GM12878 (cell line): ENCODE data around the gene DUSP22. TPM values are rescaled to one million over a fixed set of nuclear protein-coding genes. Genes with fewer than 3 reads are reported as not detected.

Experiments used
- ATF7 ChIP-seq: fragments of 450-650 bp; IDR thresholded peaks from 2 replicates; pipeline ENCODE4 v1.6.1; 2016; ENCODE audit warnings: low read depth, mild to moderate bottlenecking
- EED ChIP-seq: sonication (generic); IDR thresholded peaks from 2 replicates; pipeline ENCODE4 v1.6.1; 2016; ENCODE audit warnings: antibody characterized with exemption, low read depth
- ESRRA ChIP-seq: IDR thresholded peaks from 2 replicates; pipeline ENCODE4 v1.6.1; 2012; ENCODE audit warnings: mild to moderate bottlenecking, low read length, improper control_type of control experiment
- FOS ChIP-seq: IDR thresholded peaks from 3 replicates; pipeline ENCODE4 v1.6.1; 2011; ENCODE audit warnings: borderline replicate concordance; ENCODE audit not compliant: insufficient read length; ENCODE audit errors: extremely low read depth
- HCFC1 ChIP-seq: fragments of 150-350 bp; IDR thresholded peaks from 2 replicates; pipeline ENCODE4 v1.6.1; 2014; ENCODE audit warnings: low read length
- HDGF ChIP-seq: fragments of 450-650 bp; IDR thresholded peaks from 2 replicates; pipeline ENCODE4 v1.6.1; 2016; ENCODE audit warnings: antibody characterized with exemption
- MEF2B ChIP-seq: fragments of 450-650 bp; IDR thresholded peaks from 2 replicates; pipeline ENCODE4 v1.6.1; 2018; ENCODE audit warnings: mild to moderate bottlenecking, moderate library complexity; ENCODE audit not compliant: partially characterized antibody, poor library complexity, severe bottlenecking
- MYC ChIP-seq: IDR thresholded peaks from 2 replicates; pipeline ENCODE4 v1.6.1; 2011; ENCODE audit warnings: mild to moderate bottlenecking, low read length, moderate library complexity, inconsistent platforms; ENCODE audit not compliant: insufficient read depth, insufficient replicate concordance, insufficient read length, severe bottlenecking
- NFYB ChIP-seq: IDR thresholded peaks from 2 replicates; pipeline ENCODE4 v1.6.1; 2011; ENCODE audit warnings: low read depth, mild to moderate bottlenecking, low read length, improper control_type of control experiment, moderate library complexity; ENCODE audit not compliant: insufficient read depth
- PML ChIP-seq: IDR thresholded peaks from 2 replicates; pipeline ENCODE4 v1.6.1; 2012; ENCODE audit warnings: low read length, inconsistent platforms
- RB1 ChIP-seq: fragments of 450-650 bp; formaldehyde crosslinking; IDR thresholded peaks from 2 replicates; pipeline ENCODE4 v1.6.1; 2017; ENCODE audit warnings: mild to moderate bottlenecking, borderline replicate concordance
- SMAD1 ChIP-seq: fragments of 450-650 bp; IDR thresholded peaks from 2 replicates; pipeline ENCODE4 v1.6.1; 2018; ENCODE audit warnings: mild to moderate bottlenecking, low read depth; ENCODE audit not compliant: partially characterized antibody
- SUZ12 ChIP-seq: fragments of 200-600 bp; sonication (generic); IDR thresholded peaks from one replicate; pipeline ENCODE4 v1.6.1; 2018; ENCODE audit warnings: antibody characterized with exemption, mild to moderate bottlenecking; ENCODE audit not compliant: unreplicated experiment
- TBL1XR1 ChIP-seq: IDR thresholded peaks from 2 replicates; pipeline ENCODE4 v1.6.1; 2012; ENCODE audit warnings: low read depth, low read length, improper control_type of control experiment
- TCF7 ChIP-seq: IDR thresholded peaks from 2 replicates; pipeline ENCODE4 v1.6.1; 2014; ENCODE audit warnings: antibody characterized with exemption, borderline replicate concordance
- ZNF207 ChIP-seq: fragments of 450-650 bp; IDR thresholded peaks from 2 replicates; pipeline ENCODE4 v1.6.1; 2014; ENCODE audit warnings: antibody characterized with exemption, mild to moderate bottlenecking, borderline replicate concordance
- ZNF217 ChIP-seq: fragments of 450-650 bp; IDR thresholded peaks from 2 replicates; pipeline ENCODE4 v1.6.1; 2017; ENCODE audit warnings: antibody characterized with exemption, mild to moderate bottlenecking
- polyA plus RNA-seq, 11 experiments: library from polyadenylated mRNA; depleted of rRNA in 4 of 11; unstranded in 6 of 11; stranded (reverse) in 5 of 11; fragments of >200 nt; fragmentation: Nextera tagmentation in 4 of 11; fragmentation: Illumina TruSeq in 1 of 11; extraction: Ambion mirVana in 4 of 11; extraction: Trizol in 1 of 11; gene quantifications; 1 replicate in 1 of 11; 2 replicates in 10 of 11; pipeline versions ENCODE4 v1.2.1 to v1.2.3, GENCODE V29; 2011 to 2016; ENCODE audit warnings: inconsistent platforms in 2 of 11, missing spikeins in 2 of 11, low read depth in 1 of 11
- total RNA-seq, 4 experiments: library from RNA; depleted of rRNA in 3 of 4; stranded (reverse); fragments of >200 nt in 3 of 4; fragmentation: Illumina TruSeq in 1 of 4; extraction: Trizol in 1 of 4; gene quantifications; 2 replicates each; pipeline versions ENCODE4 v1.2.1 to v1.2.3, GENCODE V29; 2013 to 2021
- TF ChIP-seq, protein P1 (sequence below): fragments of 450-650 bp; formaldehyde crosslinking; IDR thresholded peaks from 2 replicates; pipeline ENCODE4 v1.5.0; 2022; ENCODE audit warnings: mild to moderate bottlenecking, missing genetic modification characterization
- TF ChIP-seq, protein P2 (sequence below): fragments of 450-650 bp; formaldehyde crosslinking; IDR thresholded peaks from 2 replicates; pipeline ENCODE4 v1.4.0; 2022; ENCODE audit warnings: mild to moderate bottlenecking, moderate library complexity
- TF ChIP-seq, protein P3 (sequence below): fragments of 450-650 bp; IDR thresholded peaks from 2 replicates; pipeline ENCODE4 v1.6.1; 2017; ENCODE audit warnings: mild to moderate bottlenecking

The DUSP22 gene
- total and polyA plus RNA-seq, 10 of the 15 experiments (the other 5 are each of a cell fraction or from before 2014, with no cell fraction given) = 78.9 to 156 (median 107) TPM

DNA sequence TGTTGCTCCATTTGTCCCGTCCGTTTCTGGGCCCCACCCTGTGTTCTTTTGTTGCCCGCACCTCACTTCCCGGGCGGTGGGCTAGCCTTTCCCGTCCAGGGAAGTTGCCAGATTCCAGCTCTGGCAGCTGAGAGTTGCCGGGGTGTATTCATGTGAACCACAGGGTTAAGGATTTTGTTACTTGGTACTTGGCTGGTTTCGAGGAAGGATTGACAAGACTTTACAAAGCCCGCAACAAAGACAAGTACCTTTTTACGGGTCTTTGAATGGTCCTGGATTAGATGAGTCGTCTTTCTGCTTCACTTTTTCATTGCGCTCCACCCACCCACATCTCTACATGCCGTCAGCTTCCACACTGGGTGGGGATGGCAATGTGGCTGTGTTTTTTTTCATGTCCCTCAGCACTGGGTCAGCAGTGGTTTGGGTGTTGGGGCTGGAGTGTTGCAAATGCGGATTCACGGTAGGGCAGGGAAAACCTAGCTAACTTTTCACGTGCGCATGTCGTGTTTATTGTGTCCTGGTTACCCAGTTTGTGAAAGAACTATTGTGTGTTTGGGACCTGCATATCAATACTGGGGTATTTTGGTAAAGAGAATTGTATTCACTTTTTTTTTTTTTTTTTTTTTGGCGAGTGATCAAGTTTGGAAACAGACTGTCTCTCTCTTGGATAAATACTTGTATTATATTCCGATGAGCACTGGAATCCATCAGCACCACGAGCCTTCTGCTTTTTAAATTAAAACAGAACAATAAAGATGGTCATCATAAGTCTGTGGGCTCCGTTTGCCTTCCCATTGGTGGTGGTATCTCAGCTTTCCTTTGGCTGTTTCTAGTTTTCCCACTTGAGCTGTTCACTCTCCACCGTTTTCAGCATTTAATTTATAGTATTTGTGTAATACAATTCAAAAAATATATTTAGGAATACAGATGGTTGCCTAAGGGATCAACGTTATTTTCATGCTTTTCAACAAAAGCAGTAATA, 1.2 kb downstream of the DUSP22 start (continued):
- TF ChIP-seq, protein P1, sequence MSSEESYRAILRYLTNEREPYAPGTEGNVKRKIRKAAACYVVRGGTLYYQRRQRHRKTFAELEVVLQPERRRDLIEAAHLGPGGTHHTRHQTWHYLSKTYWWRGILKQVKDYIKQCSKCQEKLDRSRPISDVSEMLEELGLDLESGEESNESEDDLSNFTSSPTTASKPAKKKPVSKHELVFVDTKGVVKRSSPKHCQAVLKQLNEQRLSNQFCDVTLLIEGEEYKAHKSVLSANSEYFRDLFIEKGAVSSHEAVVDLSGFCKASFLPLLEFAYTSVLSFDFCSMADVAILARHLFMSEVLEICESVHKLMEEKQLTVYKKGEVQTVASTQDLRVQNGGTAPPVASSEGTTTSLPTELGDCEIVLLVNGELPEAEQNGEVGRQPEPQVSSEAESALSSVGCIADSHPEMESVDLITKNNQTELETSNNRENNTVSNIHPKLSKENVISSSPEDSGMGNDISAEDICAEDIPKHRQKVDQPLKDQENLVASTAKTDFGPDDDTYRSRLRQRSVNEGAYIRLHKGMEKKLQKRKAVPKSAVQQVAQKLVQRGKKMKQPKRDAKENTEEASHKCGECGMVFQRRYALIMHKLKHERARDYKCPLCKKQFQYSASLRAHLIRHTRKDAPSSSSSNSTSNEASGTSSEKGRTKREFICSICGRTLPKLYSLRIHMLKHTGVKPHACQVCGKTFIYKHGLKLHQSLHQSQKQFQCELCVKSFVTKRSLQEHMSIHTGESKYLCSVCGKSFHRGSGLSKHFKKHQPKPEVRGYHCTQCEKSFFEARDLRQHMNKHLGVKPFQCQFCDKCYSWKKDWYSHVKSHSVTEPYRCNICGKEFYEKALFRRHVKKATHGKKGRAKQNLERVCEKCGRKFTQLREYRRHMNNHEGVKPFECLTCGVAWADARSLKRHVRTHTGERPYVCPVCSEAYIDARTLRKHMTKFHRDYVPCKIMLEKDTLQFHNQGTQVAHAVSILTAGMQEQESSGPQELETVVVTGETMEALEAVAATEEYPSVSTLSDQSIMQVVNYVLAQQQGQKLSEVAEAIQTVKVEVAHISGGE (CRISPR knock-in tag) = peak; percentile 55; the same call in 1 of the 2 replicates
- TF ChIP-seq NFYB = no peak
- TF ChIP-seq SMAD1 = peak; percentile 69
- TF ChIP-seq ZNF217 = no peak
- no peak for TF ChIP-seq FOS
- TF ChIP-seq ESRRA = no peak
- TF ChIP-seq HCFC1 = no peak
- no peak for TF ChIP-seq SUZ12
- TF ChIP-seq PML = no peak
- TF ChIP-seq ZNF207 = no peak
- TF ChIP-seq, protein P2, sequence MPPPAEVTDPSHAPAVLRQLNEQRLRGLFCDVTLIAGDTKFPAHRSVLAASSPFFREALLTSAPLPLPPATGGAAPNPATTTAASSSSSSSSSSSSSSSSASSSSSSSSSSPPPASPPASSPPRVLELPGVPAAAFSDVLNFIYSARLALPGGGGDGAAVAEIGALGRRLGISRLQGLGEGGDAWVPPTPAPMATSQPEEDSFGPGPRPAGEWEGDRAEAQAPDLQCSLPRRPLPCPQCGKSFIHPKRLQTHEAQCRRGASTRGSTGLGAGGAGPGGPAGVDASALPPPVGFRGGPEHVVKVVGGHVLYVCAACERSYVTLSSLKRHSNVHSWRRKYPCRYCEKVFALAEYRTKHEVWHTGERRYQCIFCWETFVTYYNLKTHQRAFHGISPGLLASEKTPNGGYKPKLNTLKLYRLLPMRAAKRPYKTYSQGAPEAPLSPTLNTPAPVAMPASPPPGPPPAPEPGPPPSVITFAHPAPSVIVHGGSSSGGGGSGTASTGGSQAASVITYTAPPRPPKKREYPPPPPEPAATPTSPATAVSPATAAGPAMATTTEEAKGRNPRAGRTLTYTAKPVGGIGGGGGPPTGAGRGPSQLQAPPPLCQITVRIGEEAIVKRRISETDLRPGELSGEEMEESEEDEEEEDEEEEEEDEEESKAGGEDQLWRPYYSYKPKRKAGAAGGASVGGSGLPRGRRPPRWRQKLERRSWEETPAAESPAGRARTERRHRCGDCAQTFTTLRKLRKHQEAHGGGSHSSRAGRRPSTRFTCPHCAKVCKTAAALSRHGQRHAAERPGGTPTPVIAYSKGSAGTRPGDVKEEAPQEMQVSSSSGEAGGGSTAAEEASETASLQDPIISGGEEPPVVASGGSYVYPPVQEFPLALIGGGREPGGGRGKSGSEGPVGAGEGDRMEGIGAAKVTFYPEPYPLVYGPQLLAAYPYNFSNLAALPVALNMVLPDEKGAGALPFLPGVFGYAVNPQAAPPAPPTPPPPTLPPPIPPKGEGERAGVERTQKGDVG = peak; percentile 76; the same call in 1 of the 2 replicates
- TF ChIP-seq RB1 = no peak
- peak; percentile 51; the same call in 1 of the 2 replicates for TF ChIP-seq HDGF
- peak; percentile 40 for TF ChIP-seq ATF7
- TF ChIP-seq MEF2B = no peak
- no peak for TF ChIP-seq TBL1XR1
- TF ChIP-seq TCF7 = no peak
- no peak for TF ChIP-seq EED
- TF ChIP-seq, protein P3, sequence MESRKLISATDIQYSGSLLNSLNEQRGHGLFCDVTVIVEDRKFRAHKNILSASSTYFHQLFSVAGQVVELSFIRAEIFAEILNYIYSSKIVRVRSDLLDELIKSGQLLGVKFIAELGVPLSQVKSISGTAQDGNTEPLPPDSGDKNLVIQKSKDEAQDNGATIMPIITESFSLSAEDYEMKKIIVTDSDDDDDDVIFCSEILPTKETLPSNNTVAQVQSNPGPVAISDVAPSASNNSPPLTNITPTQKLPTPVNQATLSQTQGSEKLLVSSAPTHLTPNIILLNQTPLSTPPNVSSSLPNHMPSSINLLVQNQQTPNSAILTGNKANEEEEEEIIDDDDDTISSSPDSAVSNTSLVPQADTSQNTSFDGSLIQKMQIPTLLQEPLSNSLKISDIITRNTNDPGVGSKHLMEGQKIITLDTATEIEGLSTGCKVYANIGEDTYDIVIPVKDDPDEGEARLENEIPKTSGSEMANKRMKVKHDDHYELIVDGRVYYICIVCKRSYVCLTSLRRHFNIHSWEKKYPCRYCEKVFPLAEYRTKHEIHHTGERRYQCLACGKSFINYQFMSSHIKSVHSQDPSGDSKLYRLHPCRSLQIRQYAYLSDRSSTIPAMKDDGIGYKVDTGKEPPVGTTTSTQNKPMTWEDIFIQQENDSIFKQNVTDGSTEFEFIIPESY = no peak
- no peak for TF ChIP-seq MYC
